Fibroblast of the aortic adventitia (primary cell): Measurements from ENCODE around the gene TMEM123. TPM values are rescaled to one million over a fixed set of nuclear protein-coding genes. Genes with fewer than 3 reads are reported as not detected.

ENCODE experiments used
- DNase-seq: peaks from one replicate; pipeline ENCODE4 v3.0.0-alpha.2; 2010; ENCODE audit warnings: low read depth
- H3K4me3 ChIP-seq: 2 replicates; pipeline ENCODE4 v1.5.1; 2011; ENCODE audit warnings: low read depth, mild to moderate bottlenecking, control low read depth, low read length, moderate library complexity
- CTCF ChIP-seq: IDR thresholded peaks from 2 replicates; pipeline ENCODE4 v1.5.1; 2011; ENCODE audit warnings: mild to moderate bottlenecking, low read length, control low read depth, inconsistent platforms; ENCODE audit not compliant: insufficient read depth
- total RNA-seq: library from RNA; depleted of rRNA; stranded (reverse); fragments of >200 nt; gene quantifications from 2 replicates; pipeline ENCODE4 v1.2.3, GENCODE V29; 2012; ENCODE audit warnings: low replicate concordance

TMEM123 gene
- total RNA-seq, 1 donor, result 86.3 TPM

- no peak for DNase-seq
- no peak overlapping the region for H3K4me3 ChIP-seq
- no peak for TF ChIP-seq CTCF
Observed at GRCh38 chr11:102459393-102459792, 6.8 kb upstream of the TMEM123 start.

- H3K4me3 ChIP-seq, result no peak overlapping the region
- no peak for TF ChIP-seq CTCF
- no peak for DNase-seq
Observed at GRCh38 chr11:102458548-102458947, 6.0 kb upstream of the TMEM123 start.

GRCh38 chr11:102457865-102458264 is 5.3 kb upstream of the TMEM123 start:
- TF ChIP-seq CTCF, result no peak
- no peak overlapping the region for H3K4me3 ChIP-seq
- no peak for DNase-seq

GRCh38 chr11:102457056-102457677 is 4.6 kb upstream of the TMEM123 start:
- no peak overlapping the region for H3K4me3 ChIP-seq
- DNase-seq, result no peak
- no peak for TF ChIP-seq CTCF

GRCh38 chr11:102456381-102456780 is 3.8 kb upstream of the TMEM123 start:
- no peak for TF ChIP-seq CTCF
- DNase-seq, result peak; percentile 60
- no peak overlapping the region for H3K4me3 ChIP-seq

- no peak for TF ChIP-seq CTCF
- no peak overlapping the region for H3K4me3 ChIP-seq
- no peak for DNase-seq
Observed at GRCh38 chr11:102453921-102454320, 1.4 kb upstream of the TMEM123 start.

- peak overlapping the region; percentile 89 for H3K4me3 ChIP-seq
- no peak for TF ChIP-seq CTCF
- no peak for DNase-seq
Observed at GRCh38 chr11:102453302-102453695, 734 bp upstream of the TMEM123 start.
